ENCODE data around the gene OR2J3.
"Not testable (repeated sequence)": the region's sequence is repeated elsewhere in the genome, so short reads cannot be mapped to it uniquely, and the experiment has no call there.

Gene OR2J3

DNA sequence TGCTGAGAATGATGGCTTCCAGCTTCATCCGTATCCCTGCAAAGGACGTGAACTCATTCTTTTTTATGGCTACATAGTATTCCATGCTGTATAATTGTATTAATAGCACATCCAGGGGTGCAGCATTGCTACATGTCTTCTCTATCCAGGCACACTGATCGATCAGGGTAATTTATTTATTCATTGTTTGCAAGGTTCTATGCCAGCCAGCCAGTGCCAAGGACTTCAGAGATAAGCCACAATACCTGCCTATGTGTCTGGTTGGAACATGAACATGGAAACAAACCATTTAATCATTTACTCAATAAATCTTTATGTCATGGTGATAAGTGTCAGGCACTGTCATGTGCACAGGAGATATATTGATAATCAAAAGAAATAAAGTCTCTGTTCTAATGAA is 14.9 kb upstream of the OR2J3 start:
- TF ChIP-seq, protein P1, sequence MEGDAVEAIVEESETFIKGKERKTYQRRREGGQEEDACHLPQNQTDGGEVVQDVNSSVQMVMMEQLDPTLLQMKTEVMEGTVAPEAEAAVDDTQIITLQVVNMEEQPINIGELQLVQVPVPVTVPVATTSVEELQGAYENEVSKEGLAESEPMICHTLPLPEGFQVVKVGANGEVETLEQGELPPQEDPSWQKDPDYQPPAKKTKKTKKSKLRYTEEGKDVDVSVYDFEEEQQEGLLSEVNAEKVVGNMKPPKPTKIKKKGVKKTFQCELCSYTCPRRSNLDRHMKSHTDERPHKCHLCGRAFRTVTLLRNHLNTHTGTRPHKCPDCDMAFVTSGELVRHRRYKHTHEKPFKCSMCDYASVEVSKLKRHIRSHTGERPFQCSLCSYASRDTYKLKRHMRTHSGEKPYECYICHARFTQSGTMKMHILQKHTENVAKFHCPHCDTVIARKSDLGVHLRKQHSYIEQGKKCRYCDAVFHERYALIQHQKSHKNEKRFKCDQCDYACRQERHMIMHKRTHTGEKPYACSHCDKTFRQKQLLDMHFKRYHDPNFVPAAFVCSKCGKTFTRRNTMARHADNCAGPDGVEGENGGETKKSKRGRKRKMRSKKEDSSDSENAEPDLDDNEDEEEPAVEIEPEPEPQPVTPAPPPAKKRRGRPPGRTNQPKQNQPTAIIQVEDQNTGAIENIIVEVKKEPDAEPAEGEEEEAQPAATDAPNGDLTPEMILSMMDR (IDR thresholded peaks at IDR 0.05; ENCODE audit: low read depth, low read length), result no peak
- H3K4me3 ChIP-seq (replicated peaks in 1 of 2; ENCODE audit: low read depth in 2 of 2, low read length in 2 of 2), result no peak overlapping the region
- DNase-seq (ENCODE audit: low read depth in 2 of 2), result no peak

DNA sequence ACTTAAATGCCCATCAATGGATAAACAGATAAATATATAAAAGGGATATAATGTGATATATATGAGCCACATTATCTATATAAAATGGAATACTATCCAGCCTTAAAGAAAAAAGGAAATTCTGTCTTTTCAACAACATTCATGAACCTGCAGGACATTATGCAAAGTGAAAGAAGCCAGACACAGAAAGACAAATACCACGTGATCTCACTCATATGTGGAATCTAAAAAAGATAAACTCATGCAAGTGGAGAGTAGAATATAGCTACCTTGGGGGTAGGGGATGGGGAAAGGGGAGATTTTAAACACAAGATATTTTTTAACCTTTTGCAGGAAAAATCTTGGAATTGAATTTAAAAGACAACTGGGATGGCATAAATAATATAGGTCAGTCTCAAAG is 10.1 kb upstream of the OR2J3 start:
- no peak overlapping the region for H3K4me3 ChIP-seq (replicated peaks in 1 of 2; ENCODE audit: low read depth in 2 of 2, low read length in 2 of 2)
- TF ChIP-seq, protein P1 (IDR thresholded peaks at IDR 0.05; ENCODE audit: low read depth, low read length), result no peak
- no peak for DNase-seq (ENCODE audit: low read depth in 2 of 2)

DNA sequence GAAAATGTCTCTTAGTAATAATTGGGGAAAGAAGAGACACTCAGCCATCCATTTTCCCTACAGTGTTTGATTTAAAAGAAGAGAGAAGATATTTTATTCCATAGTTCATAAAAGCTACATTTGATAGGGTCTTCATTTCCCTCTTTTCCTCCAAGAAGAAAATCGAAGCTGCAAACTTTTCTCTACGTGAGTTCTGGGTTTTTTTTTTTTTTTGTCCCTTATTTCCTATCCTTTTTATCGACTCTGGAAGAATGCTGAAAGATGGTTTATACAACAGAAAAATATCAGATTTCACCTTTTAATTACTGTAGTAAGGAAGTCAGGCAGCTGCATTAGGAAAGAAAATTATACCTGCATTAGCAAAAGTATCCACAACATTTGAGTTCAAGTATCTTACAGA is 8.7 kb upstream of the OR2J3 start, which contains the start of gene OR2J1:
Gene OR2J1, plus strand, starts transcription at position 301 of the 400 bp plus-strand sequence. CDS start 1,453 bp downstream, outside the sequence.
- H3K4me3 ChIP-seq (replicated peaks in 1 of 2; ENCODE audit: low read depth in 2 of 2, low read length in 2 of 2), result no peak within 1 kb of the TSS
- no peak for DNase-seq (ENCODE audit: low read depth in 2 of 2)
- TF ChIP-seq, protein P1 (IDR thresholded peaks at IDR 0.05; ENCODE audit: low read depth, low read length), result no peak

DNA sequence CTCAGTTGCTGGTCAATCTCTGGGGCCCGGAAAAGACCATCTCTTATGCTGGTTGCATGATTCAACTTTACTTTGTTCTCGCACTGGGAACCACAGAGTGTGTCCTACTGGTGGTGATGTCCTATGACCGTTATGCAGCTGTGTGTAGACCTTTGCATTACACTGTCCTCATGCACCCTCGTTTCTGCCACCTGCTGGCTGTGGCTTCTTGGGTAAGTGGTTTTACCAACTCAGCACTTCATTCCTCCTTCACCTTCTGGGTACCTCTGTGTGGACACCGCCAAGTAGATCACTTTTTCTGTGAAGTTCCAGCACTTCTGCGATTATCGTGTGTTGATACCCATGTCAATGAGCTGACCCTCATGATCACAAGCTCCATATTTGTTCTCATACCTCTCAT is 4.3 kb downstream of the OR2J3 start:
- TF ChIP-seq, protein P1 (IDR thresholded peaks at IDR 0.05; ENCODE audit: low read depth, low read length), result no peak
- DNase-seq (ENCODE audit: low read depth in 2 of 2), result no peak
- no peak overlapping the region for H3K4me3 ChIP-seq (replicated peaks in 1 of 2; ENCODE audit: low read depth in 2 of 2, low read length in 2 of 2)

DNA sequence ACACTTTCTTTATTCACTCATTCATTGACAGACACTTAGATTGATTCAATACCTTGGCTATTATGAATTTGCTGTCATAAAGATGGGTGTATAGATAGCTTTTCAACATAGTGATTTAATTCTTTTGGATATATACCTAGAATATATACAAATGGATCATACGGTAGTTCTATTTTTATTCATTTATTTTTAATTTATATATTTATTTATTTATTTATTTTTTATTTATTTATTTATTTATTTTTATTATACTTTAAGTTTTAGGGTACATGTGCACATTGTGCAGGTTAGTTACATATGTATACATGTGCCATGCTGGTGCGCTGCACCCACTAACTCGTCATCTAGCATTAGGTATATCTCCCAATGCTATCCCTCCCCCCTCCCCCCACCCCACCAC is 7.1 kb downstream of the OR2J3 start:
- H3K4me3 ChIP-seq (replicated peaks in 1 of 2; ENCODE audit: low read depth in 2 of 2, low read length in 2 of 2); DNase-seq (ENCODE audit: low read depth in 2 of 2): not testable (repeated sequence)

DNA sequence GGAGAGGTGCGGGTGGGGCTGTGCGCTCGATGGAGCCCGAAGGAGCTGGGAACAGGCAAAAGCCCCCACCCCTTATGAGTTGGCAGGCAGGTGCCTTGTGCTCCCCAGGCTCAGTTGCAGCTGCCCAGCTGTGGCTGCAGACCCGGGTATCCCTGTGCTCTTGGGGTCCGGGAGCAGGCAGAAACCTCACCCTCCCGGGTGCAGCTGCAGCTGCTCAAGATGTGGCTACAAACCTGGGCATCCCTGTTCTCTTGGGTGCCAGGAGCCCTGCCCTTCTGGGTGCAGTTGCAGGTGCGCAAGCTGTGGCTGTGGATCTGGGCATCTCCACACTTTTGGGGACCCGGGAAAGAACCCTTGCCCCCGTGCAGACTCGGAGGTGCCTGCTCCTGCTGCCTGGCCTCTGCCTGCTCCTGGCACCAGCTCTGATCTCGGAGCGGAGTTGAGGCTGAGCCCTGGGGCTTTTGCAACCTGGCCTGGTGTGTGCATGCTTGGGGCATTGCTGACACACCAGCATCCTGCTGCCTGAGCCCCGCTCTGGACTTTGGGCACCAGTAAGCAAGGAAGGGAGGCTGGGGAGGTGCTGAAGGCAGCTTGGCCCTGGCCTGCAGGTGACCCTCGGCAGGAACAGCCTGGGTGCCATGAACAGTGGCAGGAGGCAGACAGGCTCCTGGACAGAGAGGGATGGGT is 21.6 kb downstream of the OR2J3 start:
- DNase-seq (ENCODE audit: low read depth in 2 of 2), result no peak
- H3K4me3 ChIP-seq (replicated peaks in 1 of 2; ENCODE audit: low read depth in 2 of 2, low read length in 2 of 2), result no peak overlapping the region
- TF ChIP-seq, protein P1 (IDR thresholded peaks at IDR 0.05; ENCODE audit: low read depth, low read length), result no peak

DNA sequence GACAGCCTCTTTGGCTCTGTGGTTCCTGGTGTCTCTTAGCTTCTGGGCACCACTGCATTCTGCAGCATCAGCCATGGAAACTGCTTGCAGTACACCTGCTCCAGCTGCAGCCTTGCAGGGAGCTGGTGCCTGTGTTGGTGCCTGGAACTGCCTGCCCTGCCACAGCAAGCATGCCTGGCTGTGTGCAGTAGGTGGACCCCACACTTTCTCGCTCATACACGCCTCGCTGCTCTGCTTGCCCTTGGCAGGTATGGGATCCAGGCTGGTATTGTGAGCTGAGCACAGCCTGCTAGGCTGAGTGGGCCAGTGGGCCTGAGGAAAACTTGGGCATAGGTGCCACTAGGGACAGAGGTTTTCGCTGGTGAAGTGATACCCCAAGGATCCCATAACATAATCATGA is 22.8 kb downstream of the OR2J3 start:
- no peak overlapping the region for H3K4me3 ChIP-seq (replicated peaks in 1 of 2; ENCODE audit: low read depth in 2 of 2, low read length in 2 of 2)
- no peak for DNase-seq (ENCODE audit: low read depth in 2 of 2)
- TF ChIP-seq, protein P1 (IDR thresholded peaks at IDR 0.05; ENCODE audit: low read depth, low read length), result no peak

Measured in cardiac fibroblast (primary cell).